Testis (tissue), 2 donors: ENCODE measurements around the gene UBTF.

Experiments used
- CTCF ChIP-seq, 3 experiments: fragments of 450-650 bp in 2 of 3; fragments of 200-600 bp in 1 of 3; sonication (generic) in 1 of 3; IDR thresholded peaks; one replicate each; pipeline ENCODE4 v1.5.1; 2016 to 2019; ENCODE audit warnings: antibody characterized with exemption in 3 of 3, mild to moderate bottlenecking in 2 of 3, moderate library complexity in 1 of 3
- POLR2A ChIP-seq: fragments of 450-650 bp; IDR thresholded peaks from one replicate; pipeline ENCODE4 v1.6.1; 2017; ENCODE audit warnings: antibody characterized with exemption, mild to moderate bottlenecking, moderate library complexity

GRCh38 chr17:44255915-44256314 is 36.4 kb upstream of the UBTF start:
- no peak for TF ChIP-seq CTCF (IDR thresholded peaks at IDR 0.05)
- TF ChIP-seq POLR2A, result no peak
